Mammary epithelial cell (primary cell): ENCODE measurements around the gene KCNIP4.

Experiments
- CTCF ChIP-seq, 2 donors: IDR thresholded peaks in 1 of 2; conservative IDR thresholded peaks in 1 of 2; 2 replicates each; pipeline ENCODE4 v1.5.1; 2011 to 2012; ENCODE audit warnings: inconsistent platforms in 2 of 2, low read length in 2 of 2, mild to moderate bottlenecking in 2 of 2, control low read depth in 1 of 2, low read depth in 1 of 2; ENCODE audit not compliant: insufficient read depth in 1 of 2; ENCODE audit errors: extremely low read depth in 1 of 2
- EZH2 ChIP-seq: IDR thresholded peaks from 2 replicates; pipeline ENCODE4 v1.6.1; 2012; ENCODE audit warnings: low read length, inconsistent platforms, borderline replicate concordance

GRCh38 chr4:21181716-21182115 lies 766.9 kb downstream of the KCNIP4 start:
- no peak for TF ChIP-seq CTCF (conservative IDR thresholded peaks at IDR 0.05 in 1 of 2, IDR thresholded peaks at IDR 0.05 in 1 of 2; ENCODE audit: extremely low read depth in 1 of 2, insufficient read depth in 1 of 2, low read depth in 1 of 2, low read length in 2 of 2)
- no peak for TF ChIP-seq EZH2
